ENCODE data around the gene AHCYL1. TPM values are rescaled to one million over a fixed set of nuclear protein-coding genes. Genes with fewer than 3 reads are reported as not detected.

AHCYL1 gene
- total RNA-seq, 6 donors from 2014 or later, result 41.9 to 89.6 (median 76.1) TPM

GRCh38 chr1:109942434-109942833, 42.1 kb upstream of the AHCYL1 start:
- Histone ChIP-seq H3K36me3 (no peaks in the 10 kb centered on the region), H3K27me3 (no peaks in the 10 kb centered on the region), H3K27ac (no peak overlapping the region), H3K4me3 (no peak overlapping the region), H3K9me3 (peaks cover 0 to 5% (median 3%) of the 10 kb centered on the region in 4 donors), H3K4me1 (peaks cover 0 to 9% (median under 1%) of the 10 kb centered on the region in 4 donors)
- TF ChIP-seq EP300 (IDR thresholded peaks at IDR 0.05) (no peak), POLR2AphosphoS5 (IDR thresholded peaks at IDR 0.05) (no peak), CTCF (IDR thresholded peaks at IDR 0.05) (no peak), POLR2A (IDR thresholded peaks at IDR 0.05) (no peak)
- no peak for ATAC-seq (ENCODE audit: low FRiP score in 2 of 2)
- DNase-seq, result no peak
- 88 to 91% methylated on average over 2 of the region's 2 CpGs for WGBS, 2 donors

- ATAC-seq (ENCODE audit: low FRiP score in 2 of 2), result no peak
- no peaks in the 10 kb centered on the region for H3K27me3 ChIP-seq
- H3K27ac ChIP-seq, result no peak overlapping the region
- H3K4me1 ChIP-seq, result peaks cover 4 to 15% (median 6%) of the 10 kb centered on the region in 4 donors
- DNase-seq, result no peak
- no peak overlapping the region for H3K4me3 ChIP-seq
- no peaks in the 10 kb centered on the region for H3K36me3 ChIP-seq
- H3K9me3 ChIP-seq, result no peaks in the 10 kb centered on the region
- WGBS, 2 donors, result 61 to 84% methylated on average over 2 of the region's 2 CpGs
- TF ChIP-seq EP300 (IDR thresholded peaks at IDR 0.05) (no peak), POLR2A (IDR thresholded peaks at IDR 0.05) (no peak), POLR2AphosphoS5 (IDR thresholded peaks at IDR 0.05) (no peak), CTCF (IDR thresholded peaks at IDR 0.05) (no peak)
These were observed 40.0 kb upstream of the AHCYL1 start for GRCh38 chr1:109944541-109944940.

- no peak for DNase-seq
- TF ChIP-seq POLR2A (IDR thresholded peaks at IDR 0.05) (no peak), CTCF (IDR thresholded peaks at IDR 0.05) (no peak), EP300 (IDR thresholded peaks at IDR 0.05) (no peak), POLR2AphosphoS5 (IDR thresholded peaks at IDR 0.05) (no peak)
- Histone ChIP-seq H3K4me1 (peaks cover 4 to 15% (median 6%) of the 10 kb centered on the region in 4 donors), H3K27ac (peak overlapping the region in 1 of 4 donors; percentile 6), H3K9me3 (no peaks in the 10 kb centered on the region), H3K27me3 (no peaks in the 10 kb centered on the region), H3K36me3 (no peaks in the 10 kb centered on the region), H3K4me3 (no peak overlapping the region)
- no peak for ATAC-seq (ENCODE audit: low FRiP score in 2 of 2)
- WGBS, 2 donors, result 87 to 92% methylated on average over 6 of the region's 6 CpGs
These were observed 38.1 kb upstream of the AHCYL1 start for GRCh38 chr1:109946511-109946910.

- 43 to 59% methylated on average over 10 of the region's 10 CpGs for WGBS, 2 donors
- Histone ChIP-seq H3K4me1 (peaks cover 4 to 15% (median 6%) of the 10 kb centered on the region in 4 donors), H3K9me3 (no peaks in the 10 kb centered on the region), H3K27ac (peak overlapping the region; percentile 63 to 78 (median 70)), H3K27me3 (no peaks in the 10 kb centered on the region), H3K36me3 (no peaks in the 10 kb centered on the region), H3K4me3 (no peak overlapping the region)
- ATAC-seq (ENCODE audit: low FRiP score in 2 of 2) (peak; percentile 28 to 69), DNase-seq (peak in 1 of 2 donors; percentile 43)
- TF ChIP-seq EP300 (IDR thresholded peaks at IDR 0.05), result no peak
- TF ChIP-seq CTCF (IDR thresholded peaks at IDR 0.05), result no peak
- no peak for TF ChIP-seq POLR2AphosphoS5 (IDR thresholded peaks at IDR 0.05)
- TF ChIP-seq POLR2A (IDR thresholded peaks at IDR 0.05), result no peak
These were observed 36.8 kb upstream of the AHCYL1 start for GRCh38 chr1:109947582-109948284.

GRCh38 chr1:109948285-109948630, 36.3 kb upstream of the AHCYL1 start:
- no peaks in the 10 kb centered on the region for H3K36me3 ChIP-seq
- H3K9me3 ChIP-seq, result no peaks in the 10 kb centered on the region
- H3K4me3 ChIP-seq, result no peak overlapping the region
- peak overlapping the region in 2 of 4 donors; percentile 73 to 78 for H3K27ac ChIP-seq
- TF ChIP-seq POLR2AphosphoS5 (IDR thresholded peaks at IDR 0.05) (no peak), POLR2A (IDR thresholded peaks at IDR 0.05) (no peak), CTCF (IDR thresholded peaks at IDR 0.05) (no peak)
- no peaks in the 10 kb centered on the region for H3K27me3 ChIP-seq
- DNase-seq (no peak), ATAC-seq (ENCODE audit: low FRiP score in 2 of 2) (no peak)
- peaks cover 4 to 15% (median 6%) of the 10 kb centered on the region in 4 donors for H3K4me1 ChIP-seq
